Thyroid gland (tissue), 4 donors: Measurements from ENCODE around the gene VAMP8. TPM values are rescaled to one million over a fixed set of nuclear protein-coding genes. Genes with fewer than 3 reads are reported as not detected.
"Not testable (repeated sequence)": the region's sequence is repeated elsewhere in the genome, so short reads cannot be mapped to it uniquely, and the experiment has no call there.

Experiments used
- DNase-seq, 2 donors: peaks; one replicate each; pipeline ENCODE4 v3.0.0-alpha.2; 2019
- H3K27ac ChIP-seq, 3 donors: fragments of 200-600 bp; sonication (generic); 1 replicate in 2 of 3; 2 replicates in 1 of 3; pipeline ENCODE4 v1.5.1; 2016 to 2019; ENCODE audit warnings: mild to moderate bottlenecking in 1 of 3, moderate library complexity in 1 of 3
- H3K27me3 ChIP-seq: fragments of 200-600 bp; sonication (generic); one replicate; pipeline ENCODE4 v1.5.1; 2019
- H3K36me3 ChIP-seq, 2 donors: fragments of 200-600 bp; sonication (generic); one replicate each; pipeline ENCODE4 v1.5.1; 2016 to 2019
- H3K4me1 ChIP-seq, 2 donors: fragments of 200-600 bp; sonication (generic); one replicate each; pipeline ENCODE4 v1.5.1; 2017 to 2019
- H3K4me3 ChIP-seq, 3 donors: fragments of 200-600 bp; sonication (generic); replicated peaks in 1 of 3; 1 replicate in 2 of 3; 2 replicates in 1 of 3; pipeline ENCODE4 v1.5.1; 2016; ENCODE audit warnings: mild to moderate bottlenecking in 1 of 3
- H3K9me3 ChIP-seq: fragments of 200-600 bp; sonication (generic); one replicate; pipeline ENCODE4 v1.5.1; 2017
- POLR2A ChIP-seq, 2 donors: fragments of 450-650 bp; IDR thresholded peaks; one replicate each; pipeline ENCODE4 v1.6.1; 2017; ENCODE audit warnings: antibody characterized with exemption in 2 of 2, mild to moderate bottlenecking in 2 of 2, moderate library complexity in 1 of 2
- WGBS, 2 donors: methylation state at CpG; one replicate each; pipeline ENCODE4 v1.1.5; 2017; 5-methylcytosine and 5-hydroxymethylcytosine counted together
- intact Hi-C: fragments of 100-400 bp; cut with DNase I; formaldehyde crosslinking; loops from one replicate; pipeline ENCODE4 v1.15.1; 2023
- total RNA-seq, 4 donors: library from RNA; depleted of rRNA; stranded (reverse); fragments of >200 nt; gene quantifications; one replicate each; pipeline ENCODE4 v1.2.3, GENCODE V29; 2016
- TF ChIP-seq, protein P1 (sequence below), 6 experiments: fragments of 200-600 bp in 3 of 6; fragments of 450-650 bp in 3 of 6; sonication (generic) in 3 of 6; IDR thresholded peaks; one replicate each; pipeline ENCODE4 v1.5.1; 2016 to 2019; ENCODE audit warnings: antibody characterized with exemption in 6 of 6, mild to moderate bottlenecking in 2 of 6, inconsistent platforms in 1 of 6, moderate library complexity in 1 of 6

VAMP8 gene
- total RNA-seq, 4 donors from 2014 or later = 89.6 to 171 (median 121) TPM

DNA sequence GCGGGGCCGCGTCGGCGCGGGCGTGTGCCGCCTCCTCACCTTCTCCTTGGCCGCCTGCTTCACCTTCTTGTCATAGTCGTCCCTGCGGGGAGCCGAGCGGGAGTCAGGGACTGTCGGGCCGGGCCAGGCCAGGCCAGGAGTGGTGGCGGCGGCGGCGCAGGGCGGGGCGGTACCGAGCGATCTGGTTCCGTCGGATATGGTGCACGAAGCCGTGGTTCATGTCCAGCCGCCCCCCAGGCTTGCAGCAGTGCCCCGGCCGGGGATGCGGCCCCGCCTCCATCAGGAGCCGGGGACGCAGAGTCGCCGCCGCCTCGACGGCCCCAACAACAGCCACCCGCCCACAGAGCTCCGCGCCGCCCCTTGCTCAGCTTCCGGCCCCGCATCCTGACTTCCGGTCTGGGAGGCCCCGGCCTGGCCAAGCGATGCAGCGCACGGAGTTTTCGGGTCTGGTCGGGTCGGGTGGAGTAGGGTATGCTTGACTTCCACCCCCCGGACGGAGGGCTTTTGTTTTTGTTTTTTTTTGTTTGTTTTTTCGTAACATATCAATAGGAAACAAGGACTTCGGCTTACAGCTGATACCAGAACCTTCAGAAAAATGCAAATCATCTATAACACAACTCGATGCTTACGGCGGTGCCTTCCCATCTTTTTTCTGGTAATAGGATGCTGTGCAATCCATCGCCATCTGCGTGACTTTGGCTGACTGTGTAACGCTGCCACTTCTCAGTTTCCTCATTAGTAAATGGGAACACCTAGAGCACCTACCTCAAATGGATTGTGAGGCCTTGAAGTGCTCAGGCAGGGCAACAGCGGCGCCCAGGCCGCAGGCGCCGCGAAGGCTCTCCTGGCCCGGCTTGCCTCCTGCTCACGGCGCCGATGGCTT lies 34.6 kb downstream of the VAMP8 start, which contains the start of gene C2orf68:
C2orf68 (minus strand) TSS at position 362 of the 883 bp plus-strand sequence; CDS start at position 280, 82 bp downstream.
- H3K4me1 ChIP-seq = peaks cover 16 to 18% of the 10 kb centered on the region in 2 donors
- peak within 1 kb of the TSS; percentile 47 to 77 (median 68) for H3K4me3 ChIP-seq
- intact Hi-C loops = no loop called here
- WGBS, 2 donors = 17 to 23% methylated on average over 31 to 43 of the region's 73 CpGs
- H3K27ac ChIP-seq = peak within 1 kb of the TSS; percentile 53 to 61 (median 60)
- H3K9me3 ChIP-seq = no peaks in the 10 kb centered on the region
- no peaks in the 10 kb centered on the region for H3K27me3 ChIP-seq
- TF ChIP-seq POLR2A (IDR thresholded peaks at IDR 0.05) = peak in 1 of 2 donors; percentile 76
- TF ChIP-seq, protein P1, sequence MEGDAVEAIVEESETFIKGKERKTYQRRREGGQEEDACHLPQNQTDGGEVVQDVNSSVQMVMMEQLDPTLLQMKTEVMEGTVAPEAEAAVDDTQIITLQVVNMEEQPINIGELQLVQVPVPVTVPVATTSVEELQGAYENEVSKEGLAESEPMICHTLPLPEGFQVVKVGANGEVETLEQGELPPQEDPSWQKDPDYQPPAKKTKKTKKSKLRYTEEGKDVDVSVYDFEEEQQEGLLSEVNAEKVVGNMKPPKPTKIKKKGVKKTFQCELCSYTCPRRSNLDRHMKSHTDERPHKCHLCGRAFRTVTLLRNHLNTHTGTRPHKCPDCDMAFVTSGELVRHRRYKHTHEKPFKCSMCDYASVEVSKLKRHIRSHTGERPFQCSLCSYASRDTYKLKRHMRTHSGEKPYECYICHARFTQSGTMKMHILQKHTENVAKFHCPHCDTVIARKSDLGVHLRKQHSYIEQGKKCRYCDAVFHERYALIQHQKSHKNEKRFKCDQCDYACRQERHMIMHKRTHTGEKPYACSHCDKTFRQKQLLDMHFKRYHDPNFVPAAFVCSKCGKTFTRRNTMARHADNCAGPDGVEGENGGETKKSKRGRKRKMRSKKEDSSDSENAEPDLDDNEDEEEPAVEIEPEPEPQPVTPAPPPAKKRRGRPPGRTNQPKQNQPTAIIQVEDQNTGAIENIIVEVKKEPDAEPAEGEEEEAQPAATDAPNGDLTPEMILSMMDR (IDR thresholded peaks at IDR 0.05) = no peak
- peak; percentile 90 to 93 for DNase-seq
- H3K36me3 ChIP-seq = peaks cover 7 to 13% of the 10 kb centered on the region in 2 donors

DNA sequence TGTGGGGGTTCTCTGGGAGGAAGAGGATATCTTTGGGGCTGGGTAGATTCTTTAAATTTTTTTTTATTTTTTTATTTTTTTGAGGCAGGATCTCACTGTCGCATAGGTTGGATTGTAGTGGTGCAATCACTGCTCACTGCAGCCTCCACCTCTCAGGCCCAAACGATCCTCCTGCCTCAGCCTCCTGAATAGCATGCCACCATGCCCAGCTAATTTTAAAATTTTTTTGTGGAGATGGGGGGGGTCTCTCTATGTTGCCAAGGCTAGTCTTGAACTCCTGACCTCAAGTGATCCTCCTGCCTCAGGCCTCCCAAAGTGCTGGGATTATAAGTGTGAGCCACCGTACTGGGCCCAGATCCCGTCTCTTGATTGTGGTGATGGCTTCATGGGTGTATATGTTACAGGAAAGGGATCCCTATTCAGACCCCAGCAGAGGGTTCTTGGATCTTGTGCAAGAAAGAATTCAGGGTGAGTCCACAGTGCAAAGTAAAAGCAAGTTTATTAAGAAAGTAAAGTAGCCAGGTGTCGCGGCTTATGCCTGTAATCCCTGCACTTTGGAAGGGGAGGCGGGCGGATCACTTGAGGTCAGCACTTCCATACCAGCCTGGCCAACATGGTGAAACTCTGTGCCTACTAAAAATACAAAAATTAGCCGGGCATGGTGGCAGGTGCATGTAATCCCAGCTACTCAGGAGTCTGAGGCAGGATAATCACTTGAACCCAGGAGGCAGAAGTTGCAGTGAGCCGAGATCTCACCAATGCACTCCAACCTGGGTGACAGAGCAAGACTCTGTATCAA lies 36.5 kb downstream of the VAMP8 start:
- intact Hi-C loops = no loop called here
- no peaks in the 10 kb centered on the region for H3K9me3 ChIP-seq
- TF ChIP-seq, protein P1 (IDR thresholded peaks at IDR 0.05) = no peak
- TF ChIP-seq POLR2A (IDR thresholded peaks at IDR 0.05) = no peak
- peaks cover 26% of the 10 kb centered on the region in 2 donors for H3K4me1 ChIP-seq
- H3K27ac ChIP-seq = no peak overlapping the region
- peaks cover 4 to 6% of the 10 kb centered on the region in 2 donors for H3K36me3 ChIP-seq
- 86 to 88% methylated on average over 10 of the region's 10 CpGs for WGBS, 2 donors
- no peak overlapping the region for H3K4me3 ChIP-seq
- H3K27me3 ChIP-seq = no peaks in the 10 kb centered on the region
- no peak for DNase-seq

DNA sequence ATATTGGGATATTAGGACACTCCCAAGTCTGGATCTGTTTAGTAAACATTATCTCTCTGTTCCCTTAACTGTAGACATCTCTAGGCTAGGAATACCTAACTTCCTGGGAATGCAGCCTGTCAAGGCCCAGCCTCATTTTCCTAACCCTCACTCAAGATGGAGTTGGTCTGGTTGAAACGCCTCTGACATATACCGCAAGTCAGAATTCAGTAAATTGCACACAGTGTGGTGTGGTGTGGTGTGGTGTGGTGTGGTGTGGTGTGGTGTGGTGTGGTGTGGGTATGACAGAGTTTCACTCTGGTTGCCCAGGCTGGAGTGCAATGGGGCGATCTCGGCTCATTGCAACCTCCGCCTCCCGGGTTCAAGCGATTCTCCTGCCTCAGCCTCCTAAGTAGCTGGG lies 37.4 kb downstream of the VAMP8 start:
- intact Hi-C loops, H3K4me3 ChIP-seq, H3K9me3 ChIP-seq, H3K36me3 ChIP-seq, DNase-seq, H3K27ac ChIP-seq, H3K27me3 ChIP-seq: not testable (repeated sequence)
- peaks cover 26% of the 10 kb centered on the region in 2 donors for H3K4me1 ChIP-seq
- 94 to 97% methylated on average over 7 of the region's 7 CpGs for WGBS, 2 donors

DNA sequence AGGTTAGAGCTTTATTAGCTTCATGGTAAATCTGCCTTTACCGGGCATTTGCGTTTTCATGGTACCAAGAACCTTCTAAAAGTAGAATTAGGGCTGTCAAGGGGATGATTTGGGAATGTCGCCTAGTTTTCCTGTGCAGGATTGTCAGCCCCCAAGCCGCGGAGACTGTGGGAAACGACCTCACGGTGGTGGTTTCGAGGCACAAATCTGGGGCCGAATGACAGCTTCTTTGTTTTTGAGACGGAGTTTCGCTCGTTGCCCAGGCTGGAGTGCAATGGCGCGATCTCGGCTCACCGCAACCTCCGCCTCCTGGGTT lies 38.0 kb downstream of the VAMP8 start:
- no peak for DNase-seq
- TF ChIP-seq POLR2A (IDR thresholded peaks at IDR 0.05) = no peak
- TF ChIP-seq, protein P1 (IDR thresholded peaks at IDR 0.05) = no peak

DNA sequence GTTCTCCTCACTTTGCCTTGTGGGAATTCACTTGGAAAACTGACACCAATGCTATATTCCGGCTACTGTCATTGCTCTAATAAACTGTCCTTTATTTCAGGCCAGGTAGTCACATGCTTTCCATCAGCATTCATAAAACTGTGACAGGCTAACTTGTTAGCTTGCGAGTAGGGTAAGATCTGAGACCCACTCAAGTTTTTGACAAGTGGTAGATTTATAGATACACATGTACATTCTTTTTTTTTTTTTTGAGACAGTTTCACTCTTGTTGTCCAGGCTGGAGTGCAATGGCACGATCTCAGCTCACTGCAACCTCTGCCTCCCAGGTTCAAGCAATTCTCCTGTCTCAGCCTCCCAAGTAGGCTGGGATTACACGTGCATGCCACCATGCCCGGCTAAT lies 40.3 kb downstream of the VAMP8 start:
- Histone ChIP-seq H3K36me3 (peaks cover 20 to 24% of the 10 kb centered on the region in 2 donors), H3K4me1 (peaks cover 15 to 16% of the 10 kb centered on the region in 2 donors)
- H3K27me3 ChIP-seq, DNase-seq, H3K4me3 ChIP-seq, H3K9me3 ChIP-seq, H3K27ac ChIP-seq, intact Hi-C loops: not testable (repeated sequence)
- WGBS, 2 donors = 76 to 91% methylated on average over 5 of the region's 5 CpGs

More for the DNA sequence above, 38.0 kb downstream of the VAMP8 start:
- H3K36me3 ChIP-seq = peaks cover 8% of the 10 kb centered on the region in 2 donors
- no peaks in the 10 kb centered on the region for H3K27me3 ChIP-seq
- intact Hi-C loops = no loop called here
- H3K9me3 ChIP-seq = no peaks in the 10 kb centered on the region
- WGBS, 2 donors = 86 to 88% methylated on average over 13 to 17 of the region's 17 CpGs
- peaks cover 21 to 23% of the 10 kb centered on the region in 2 donors for H3K4me1 ChIP-seq
- H3K4me3 ChIP-seq = peak overlapping the region in 1 of 3 donors; percentile 97
- peak overlapping the region in 2 of 3 donors; percentile 80 to 82 for H3K27ac ChIP-seq
